IPS-18c (cell line): ENCODE results near the gene NNMT.

Experiments
- H3K4me3 ChIP-seq: 2 replicates; pipeline ENCODE4 v1.7.0; 2013; ENCODE audit warnings: low read depth, mild to moderate bottlenecking, low read length, moderate library complexity; ENCODE audit not compliant: insufficient read depth
- H3K9me3 ChIP-seq: one replicate; pipeline ENCODE4 v1.6.1; 2013; ENCODE audit warnings: mild to moderate bottlenecking, low read length, moderate library complexity; ENCODE audit not compliant: control insufficient read depth, insufficient read depth

The NNMT gene

GRCh38 chr11:114277637-114278341 is 18.4 kb upstream of the NNMT start:
- Histone ChIP-seq H3K9me3 (no peaks in the 10 kb centered on the region), H3K4me3 (no peak overlapping the region)

- Histone ChIP-seq H3K9me3 (no peaks in the 10 kb centered on the region), H3K4me3 (no peak overlapping the region)
Measured at GRCh38 chr11:114278342-114279065, 17.7 kb upstream of the NNMT start.

- H3K4me3 ChIP-seq: no peak overlapping the region
- no peaks in the 10 kb centered on the region for H3K9me3 ChIP-seq
Measured at GRCh38 chr11:114279792-114280546, 16.2 kb upstream of the NNMT start.

- no peaks in the 10 kb centered on the region for H3K9me3 ChIP-seq
- H3K4me3 ChIP-seq: no peak overlapping the region
Measured at GRCh38 chr11:114280696-114281095, 15.5 kb upstream of the NNMT start.

GRCh38 chr11:114281388-114281956 is 14.7 kb upstream of the NNMT start:
- Histone ChIP-seq H3K4me3 (no peak overlapping the region), H3K9me3 (no peaks in the 10 kb centered on the region)

- H3K4me3 ChIP-seq: no peak overlapping the region
Measured at GRCh38 chr11:114282488-114282887, 13.7 kb upstream of the NNMT start.

GRCh38 chr11:114283422-114283821 is 12.8 kb upstream of the NNMT start:
- no peak overlapping the region for H3K4me3 ChIP-seq

More at GRCh38 chr11:114282488-114282887, 13.7 kb upstream of the NNMT start:
- H3K9me3 ChIP-seq: no peaks in the 10 kb centered on the region

GRCh38 chr11:114284021-114284420 is 12.2 kb upstream of the NNMT start:
- no peak overlapping the region for H3K4me3 ChIP-seq
- H3K9me3 ChIP-seq: no peaks in the 10 kb centered on the region

More at GRCh38 chr11:114283422-114283821, 12.8 kb upstream of the NNMT start:
- no peaks in the 10 kb centered on the region for H3K9me3 ChIP-seq

- H3K9me3 ChIP-seq: no peaks in the 10 kb centered on the region
- H3K4me3 ChIP-seq: no peak overlapping the region
Measured at GRCh38 chr11:114284914-114285313, 11.3 kb upstream of the NNMT start.

GRCh38 chr11:114285599-114285998 is 10.6 kb upstream of the NNMT start:
- H3K9me3 ChIP-seq: no peaks in the 10 kb centered on the region

GRCh38 chr11:114286229-114286628 is 10.0 kb upstream of the NNMT start:
- Histone ChIP-seq H3K4me3 (no peak overlapping the region), H3K9me3 (no peaks in the 10 kb centered on the region)

More at GRCh38 chr11:114285599-114285998, 10.6 kb upstream of the NNMT start:
- H3K4me3 ChIP-seq: no peak overlapping the region

- Histone ChIP-seq H3K9me3 (no peaks in the 10 kb centered on the region), H3K4me3 (no peak overlapping the region)
Measured at GRCh38 chr11:114287154-114287553, 9.0 kb upstream of the NNMT start.

GRCh38 chr11:114288136-114288535 is 8.1 kb upstream of the NNMT start:
- Histone ChIP-seq H3K9me3 (no peaks in the 10 kb centered on the region), H3K4me3 (no peak overlapping the region)

GRCh38 chr11:114289779-114290178 is 6.4 kb upstream of the NNMT start:
- H3K9me3 ChIP-seq: no peaks in the 10 kb centered on the region
- H3K4me3 ChIP-seq: no peak overlapping the region

- Histone ChIP-seq H3K4me3 (no peak overlapping the region), H3K9me3 (no peaks in the 10 kb centered on the region)
Measured at GRCh38 chr11:114290503-114291235, 5.5 kb upstream of the NNMT start.

GRCh38 chr11:114291381-114291780 is 4.8 kb upstream of the NNMT start:
- Histone ChIP-seq H3K9me3 (no peaks in the 10 kb centered on the region), H3K4me3 (no peak overlapping the region)
